Sigmoid colon (tissue), 7 donors: ENCODE results near the gene ZNRD2. TPM values are rescaled to one million over a fixed set of nuclear protein-coding genes. Genes with fewer than 3 reads are reported as not detected.

Experiments used
- DNase-seq: peaks from one replicate; pipeline ENCODE4 v3.0.0-alpha.2; 2019
- H3K27ac ChIP-seq, 4 donors: fragments of 200-600 bp; sonication (generic); one replicate each; pipeline ENCODE4 v1.5.1; 2016 to 2019; ENCODE audit warnings: mild to moderate bottlenecking in 1 of 4
- H3K27me3 ChIP-seq, 3 donors: fragments of 200-600 bp; sonication (generic); one replicate each; pipeline ENCODE4 v1.5.1; 2019; ENCODE audit warnings: mild to moderate bottlenecking in 1 of 3
- H3K36me3 ChIP-seq, 4 donors: fragments of 200-600 bp; sonication (generic); one replicate each; pipeline ENCODE4 v1.5.1; 2016 to 2019
- H3K4me1 ChIP-seq, 4 donors: fragments of 200-600 bp; sonication (generic); one replicate each; pipeline ENCODE4 v1.5.1; 2017 to 2019
- H3K4me3 ChIP-seq, 4 donors: fragments of 200-600 bp; sonication (generic); one replicate each; pipeline ENCODE4 v1.5.1; 2017 to 2019; ENCODE audit warnings: mild to moderate bottlenecking in 2 of 4, moderate library complexity in 1 of 4
- H3K9me3 ChIP-seq, 4 donors: fragments of 200-600 bp in 3 of 4; sonication (generic) in 3 of 4; one replicate each; pipeline versions ENCODE4 v1.5.1 to v1.6.1; 2013 to 2019
- CTCF ChIP-seq, 4 experiments: fragments of 450-650 bp in 3 of 4; fragments of 200-600 bp in 1 of 4; IDR thresholded peaks; one replicate each; pipeline ENCODE4 v1.5.1; 2016 to 2019; ENCODE audit warnings: antibody characterized with exemption in 4 of 4, mild to moderate bottlenecking in 3 of 4, moderate library complexity in 2 of 4
- EP300 ChIP-seq, 4 donors: sonication (generic); formaldehyde crosslinking; IDR thresholded peaks; one replicate each; pipeline ENCODE4 v1.6.1; 2017; ENCODE audit warnings: antibody characterized with exemption in 4 of 4
- POLR2A ChIP-seq, 2 donors: fragments of 450-650 bp; IDR thresholded peaks; one replicate each; pipeline ENCODE4 v1.6.1; 2016; ENCODE audit warnings: antibody characterized with exemption in 2 of 2, mild to moderate bottlenecking in 2 of 2, moderate library complexity in 2 of 2
- POLR2AphosphoS5 ChIP-seq, 4 donors: sonication (generic); formaldehyde crosslinking; IDR thresholded peaks; one replicate each; pipeline ENCODE4 v1.6.1; 2017; ENCODE audit warnings: antibody characterized with exemption in 4 of 4
- WGBS, 2 donors: extraction: QIAGEN DNeasy Blood & Tissue Kit; methylation state at CpG; one replicate each; pipeline ENCODE4 v1.1.7; 2013; 5-methylcytosine and 5-hydroxymethylcytosine counted together
- intact Hi-C: fragments of 100-400 bp; cut with DNase I; formaldehyde crosslinking; loops from one replicate; pipeline ENCODE4 v1.15.1; 2023
- polyA plus RNA-seq, 3 donors: library from polyadenylated mRNA; stranded (reverse); fragments of 200-250 nt; gene quantifications; one replicate each; pipeline ENCODE4 v1.2.3, GENCODE V29; 2013
- total RNA-seq, 4 donors: library from RNA; depleted of rRNA; stranded (reverse); fragments of >200 nt; gene quantifications; one replicate each; pipeline ENCODE4 v1.1.0, GENCODE V29; 2016
- donor health status: healthy with polysubstance abuse.
- donor health status: Bipolar disorder and iron deficiency.
- donor health status: healthy.

ZNRD2 gene
- total and polyA plus RNA-seq, 7 donors, result 24.9 to 61.0 (median 52.6) TPM

- DNase-seq, result peak; percentile 92
- no peaks in the 10 kb centered on the region for H3K9me3 ChIP-seq
- TF ChIP-seq EP300 (IDR thresholded peaks at IDR 0.05) (peak in 1 of 4 donors; percentile 52), POLR2AphosphoS5 (IDR thresholded peaks at IDR 0.05) (peak; percentile 56 to 75 (median 72)), POLR2A (IDR thresholded peaks at IDR 0.05) (peak; percentile 26 to 46), CTCF (IDR thresholded peaks at IDR 0.05) (no peak)
- peak overlapping the region; percentile 91 to 98 (median 98) for H3K27ac ChIP-seq
- H3K4me3 ChIP-seq, result peak overlapping the region; percentile 68 to 99 (median 87)
- peaks cover 0 to 70% (median 56%) of the 10 kb centered on the region in 4 donors for H3K4me1 ChIP-seq
- 26 to 30% methylated on average over 18 of the region's 18 CpGs for WGBS, 2 donors
- H3K27me3 ChIP-seq, result no peaks in the 10 kb centered on the region
- H3K36me3 ChIP-seq, result peaks cover 29 to 42% (median 31%) of the 10 kb centered on the region in 4 donors
- intact Hi-C loops, result loop anchor here (2.0 kb wide), 1 partner anchor 16 kb away; no protein-coding TSS in a partner anchor
Observed at GRCh38 chr11:65576867-65577755, 6.8 kb downstream of the ZNRD2 start.

GRCh38 chr11:65577756-65578109, 7.5 kb downstream of the ZNRD2 start:
- H3K27me3 ChIP-seq, result no peaks in the 10 kb centered on the region
- H3K4me3 ChIP-seq, result peak overlapping the region; percentile 68 to 99 (median 87)
- intact Hi-C loops, result loop anchor here (2.0 kb wide), 1 partner anchor 15 kb away; no protein-coding TSS in a partner anchor
- TF ChIP-seq POLR2A (IDR thresholded peaks at IDR 0.05) (no peak), POLR2AphosphoS5 (IDR thresholded peaks at IDR 0.05) (no peak), EP300 (IDR thresholded peaks at IDR 0.05) (no peak), CTCF (IDR thresholded peaks at IDR 0.05) (no peak)
- peak overlapping the region; percentile 91 to 98 (median 98) for H3K27ac ChIP-seq
- 59 to 60% methylated on average over 8 of the region's 8 CpGs for WGBS, 2 donors
- H3K4me1 ChIP-seq, result peaks cover 0 to 69% (median 54%) of the 10 kb centered on the region in 4 donors
- H3K36me3 ChIP-seq, result peaks cover 34 to 48% (median 36%) of the 10 kb centered on the region in 4 donors
- peak; percentile 81 for DNase-seq
- no peaks in the 10 kb centered on the region for H3K9me3 ChIP-seq

- H3K36me3 ChIP-seq, result peaks cover 34 to 52% (median 37%) of the 10 kb centered on the region in 4 donors
- H3K27me3 ChIP-seq, result no peaks in the 10 kb centered on the region
- peaks cover 0 to 66% (median 52%) of the 10 kb centered on the region in 4 donors for H3K4me1 ChIP-seq
- TF ChIP-seq CTCF (IDR thresholded peaks at IDR 0.05), result no peak
- TF ChIP-seq EP300 (IDR thresholded peaks at IDR 0.05), result no peak
- TF ChIP-seq POLR2A (IDR thresholded peaks at IDR 0.05), result no peak
- no peak for TF ChIP-seq POLR2AphosphoS5 (IDR thresholded peaks at IDR 0.05)
- H3K4me3 ChIP-seq, result peak overlapping the region; percentile 68 to 99 (median 87)
- no peaks in the 10 kb centered on the region for H3K9me3 ChIP-seq
- H3K27ac ChIP-seq, result peak overlapping the region; percentile 91 to 98 (median 98)
- 94 to 95% methylated on average over 7 of the region's 7 CpGs for WGBS, 2 donors
- intact Hi-C loops, result no loop called here
- DNase-seq, result peak; percentile 61
Observed at GRCh38 chr11:65578134-65578533, 7.9 kb downstream of the ZNRD2 start.

GRCh38 chr11:65578667-65579066, 8.4 kb downstream of the ZNRD2 start:
- Histone ChIP-seq H3K36me3 (peaks cover 36 to 56% (median 37%) of the 10 kb centered on the region in 4 donors), H3K27ac (peak overlapping the region; percentile 91 to 98 (median 98))

More at GRCh38 chr11:65578667-65579066, 8.4 kb downstream of the ZNRD2 start:
- Histone ChIP-seq H3K4me3 (peak overlapping the region in 1 of 4 donors; percentile 87), H3K9me3 (no peaks in the 10 kb centered on the region), H3K27me3 (no peaks in the 10 kb centered on the region), H3K4me1 (peaks cover 0 to 62% (median 47%) of the 10 kb centered on the region in 4 donors)
- intact Hi-C loops, result no loop called here
- no peak for DNase-seq
- TF ChIP-seq EP300 (IDR thresholded peaks at IDR 0.05) (no peak), POLR2A (IDR thresholded peaks at IDR 0.05) (no peak), POLR2AphosphoS5 (IDR thresholded peaks at IDR 0.05) (no peak), CTCF (IDR thresholded peaks at IDR 0.05) (no peak)
- 56 to 82% methylated on average over 3 of the region's 3 CpGs for WGBS, 2 donors
